SK-N-SH (cell line): ENCODE data around the gene PTCH2. TPM values are rescaled to one million over a fixed set of nuclear protein-coding genes. Genes with fewer than 3 reads are reported as not detected.
"Not testable (repeated sequence)": the region's sequence is repeated elsewhere in the genome, so short reads cannot be mapped to it uniquely, and the experiment has no call there.

ENCODE experiments used
- CTCF ChIA-PET: fragments of 300-600, 350-600 bp; formaldehyde crosslinking; extraction: SDS; loops from one replicate; lab custom pipeline; 2021; lab: Yijun Ruan, JAX
- POLR2A ChIA-PET: fragments of 350-600 bp; sonication (Branson Sonifier 250); formaldehyde crosslinking; extraction: SDS; loops from one replicate; lab custom pipeline; 2020; ENCODE audit warnings: antibody characterized with exemption, inconsistent platforms; lab: Yijun Ruan, JAX
- DNase-seq: peaks from one replicate; pipeline ENCODE4 v3.0.0; 2012
- H2AFZ ChIP-seq: fragments of 200-600 bp; sonication (generic); 2 replicates; pipeline ENCODE4 v1.8.1; 2016; ENCODE audit warnings: antibody characterized with exemption, mild to moderate bottlenecking, low read depth
- H3F3A ChIP-seq: fragments of 200-600 bp; sonication (generic); replicated peaks from 2 replicates; pipeline ENCODE3; 2016; ENCODE audit warnings: antibody characterized with exemption, mild to moderate bottlenecking; ENCODE audit not compliant: insufficient read depth
- H3K27ac ChIP-seq, 2 experiments: fragments of 200-500 bp in 1 of 2; fragments of 200-600 bp in 1 of 2; sonication (Bioruptor generic) in 1 of 2; sonication (generic), shearing (Covaris generic) in 1 of 2; 2 replicates each; pipeline versions ENCODE4 v1.5.1 to v1.6.1; 2014 to 2016; ENCODE audit warnings: low read depth in 2 of 2, inconsistent platforms in 1 of 2, low read length in 1 of 2, mild to moderate bottlenecking in 1 of 2, mixed read lengths in 1 of 2
- H3K27me3 ChIP-seq: fragments of 200-600 bp; sonication (generic), shearing (Covaris generic); 2 replicates; pipeline ENCODE4 v1.6.1; 2016; ENCODE audit warnings: mixed run types; ENCODE audit not compliant: insufficient read depth
- H3K36me3 ChIP-seq, 2 experiments: fragments of 200-500 bp in 1 of 2; fragments of 200-600 bp in 1 of 2; sonication (Bioruptor generic) in 1 of 2; sonication (generic) in 1 of 2; replicated peaks in 1 of 2; 2 replicates each; pipeline versions ENCODE3 to v1.5.1; 2014 to 2016; ENCODE audit warnings: low read length in 1 of 2, mild to moderate bottlenecking in 1 of 2; ENCODE audit not compliant: insufficient read depth in 2 of 2, control insufficient read depth in 1 of 2
- H3K4me1 ChIP-seq, 2 experiments: fragments of 200-500 bp in 1 of 2; fragments of 200-600 bp in 1 of 2; sonication (Bioruptor generic) in 1 of 2; sonication (generic), shearing (Covaris generic) in 1 of 2; 2 replicates each; pipeline versions ENCODE4 v1.5.1 to v1.6.1; 2014 to 2016; ENCODE audit warnings: low read depth in 1 of 2, low read length in 1 of 2, mixed run types in 1 of 2; ENCODE audit not compliant: insufficient read depth in 2 of 2, control insufficient read depth in 1 of 2
- H3K4me2 ChIP-seq: fragments of 200-600 bp; sonication (generic), shearing (Covaris generic); 2 replicates; pipeline ENCODE4 v1.6.1; 2017; ENCODE audit warnings: mixed run types
- H3K4me3 ChIP-seq, 2 experiments: fragments of 200-500 bp in 1 of 2; fragments of 200-600 bp in 1 of 2; sonication (Bioruptor generic) in 1 of 2; sonication (generic), shearing (Covaris generic) in 1 of 2; 2 replicates each; pipeline versions ENCODE4 v1.5.1 to v1.8.1; 2014 to 2016; ENCODE audit warnings: low read depth in 2 of 2, inconsistent platforms in 1 of 2, low read length in 1 of 2, mild to moderate bottlenecking in 1 of 2, mixed read lengths in 1 of 2, moderate library complexity in 1 of 2
- H3K79me2 ChIP-seq: fragments of 200-600 bp; sonication (generic); 2 replicates; pipeline ENCODE4 v1.8.1; 2017; ENCODE audit warnings: mild to moderate bottlenecking; ENCODE audit not compliant: insufficient read depth
- H3K9ac ChIP-seq: fragments of 200-600 bp; sonication (generic); 2 replicates; pipeline ENCODE4 v1.6.1; 2017; ENCODE audit warnings: mixed run types
- H3K9me2 ChIP-seq: fragments of 200-600 bp; sonication (generic); 2 replicates; pipeline ENCODE4 v1.6.1; 2017; ENCODE audit warnings: mixed run types
- H3K9me3 ChIP-seq: fragments of 200-600 bp; sonication (generic); 2 replicates; pipeline ENCODE4 v1.6.1; 2017; ENCODE audit warnings: mixed run types, mild to moderate bottlenecking, moderate library complexity
- H4K20me1 ChIP-seq: fragments of 200-600 bp; sonication (generic); 2 replicates; pipeline ENCODE4 v1.6.1; 2017; ENCODE audit warnings: mild to moderate bottlenecking, mixed run types; ENCODE audit not compliant: insufficient read depth
- FOSL2 ChIP-seq: IDR thresholded peaks from 2 replicates; pipeline ENCODE4 v1.4.0; 2012; ENCODE audit warnings: low read depth, mild to moderate bottlenecking, moderate library complexity, borderline replicate concordance
- JUND ChIP-seq: IDR thresholded peaks from 2 replicates; pipeline ENCODE4 v1.4.0; 2012
- NFIC ChIP-seq: IDR thresholded peaks from 2 replicates; pipeline ENCODE4 v1.4.0; 2012; ENCODE audit warnings: borderline replicate concordance
- RAD21 ChIP-seq: IDR thresholded peaks from 2 replicates; pipeline ENCODE4 v1.6.1; 2012; ENCODE audit warnings: mild to moderate bottlenecking, low read length
- RXRA ChIP-seq: IDR thresholded peaks from 2 replicates; pipeline ENCODE4 v1.4.0; 2012; ENCODE audit warnings: low read depth, mild to moderate bottlenecking, borderline replicate concordance
- SIN3A ChIP-seq: IDR thresholded peaks from 2 replicates; pipeline ENCODE4 v1.6.1; 2012; ENCODE audit warnings: low read depth, mild to moderate bottlenecking, low read length, moderate library complexity, borderline replicate concordance
- TEAD4 ChIP-seq: IDR thresholded peaks from 2 replicates; pipeline ENCODE4 v1.4.0; 2012; ENCODE audit warnings: mild to moderate bottlenecking, borderline replicate concordance; ENCODE audit not compliant: insufficient read depth
- WGBS: methylation state at CpG from one replicate; pipeline ENCODE4 v1.1.6; 2017; ENCODE audit warnings: low lambda C conversion rate; 5-methylcytosine and 5-hydroxymethylcytosine counted together
- polyA plus RNA-seq, 3 experiments: library from polyadenylated mRNA; depleted of rRNA; stranded (reverse); fragments of >200 nt; gene quantifications; 2 replicates each; pipeline ENCODE4 v1.2.3, GENCODE V29; 2012
- TF ChIP-seq, protein P1 (sequence below): IDR thresholded peaks from 2 replicates; pipeline ENCODE4 v1.4.0; 2012; ENCODE audit warnings: low read depth, borderline replicate concordance
- TF ChIP-seq, protein P2 (sequence below): IDR thresholded peaks from 2 replicates; pipeline ENCODE4 v1.4.0; 2012; ENCODE audit warnings: low read depth, borderline replicate concordance

The PTCH2 gene
- polyA plus RNA-seq, 1 of the 3 experiments (the other 2 are of a cell fraction), result 1.2 TPM

DNA sequence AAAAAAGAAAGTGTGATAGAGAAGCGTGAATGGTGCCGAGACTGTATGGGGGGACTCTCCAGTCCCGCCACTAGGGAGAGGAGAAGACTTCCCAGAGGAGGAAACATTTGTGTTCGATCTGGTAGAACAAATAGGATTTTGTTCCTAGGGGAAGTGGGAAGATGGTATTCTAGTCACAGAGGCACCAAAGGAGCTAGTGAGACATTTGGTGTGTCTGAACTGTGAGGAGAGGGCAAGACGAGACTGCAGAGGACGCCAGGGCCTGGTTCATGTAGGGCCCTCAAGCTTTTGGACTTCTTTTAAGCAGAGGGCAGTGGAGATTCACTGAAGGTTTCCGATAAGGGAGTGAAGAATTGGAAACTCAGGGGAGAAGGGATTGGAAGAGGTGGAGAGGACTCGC lies 31.8 kb downstream of the PTCH2 start:
- CTCF ChIA-PET, result interaction anchor here (0.9 to 1.1 kb wide), 2 partner anchors 10 to 11 kb away, joined by 3 to 4 read pairs; partner anchors contain the start of gene PLK3
- peak overlapping the region; percentile 71 to 100 for H3K27ac ChIP-seq
- peaks cover 40% of the 10 kb centered on the region for H3K79me2 ChIP-seq
- TF ChIP-seq, protein P1, sequence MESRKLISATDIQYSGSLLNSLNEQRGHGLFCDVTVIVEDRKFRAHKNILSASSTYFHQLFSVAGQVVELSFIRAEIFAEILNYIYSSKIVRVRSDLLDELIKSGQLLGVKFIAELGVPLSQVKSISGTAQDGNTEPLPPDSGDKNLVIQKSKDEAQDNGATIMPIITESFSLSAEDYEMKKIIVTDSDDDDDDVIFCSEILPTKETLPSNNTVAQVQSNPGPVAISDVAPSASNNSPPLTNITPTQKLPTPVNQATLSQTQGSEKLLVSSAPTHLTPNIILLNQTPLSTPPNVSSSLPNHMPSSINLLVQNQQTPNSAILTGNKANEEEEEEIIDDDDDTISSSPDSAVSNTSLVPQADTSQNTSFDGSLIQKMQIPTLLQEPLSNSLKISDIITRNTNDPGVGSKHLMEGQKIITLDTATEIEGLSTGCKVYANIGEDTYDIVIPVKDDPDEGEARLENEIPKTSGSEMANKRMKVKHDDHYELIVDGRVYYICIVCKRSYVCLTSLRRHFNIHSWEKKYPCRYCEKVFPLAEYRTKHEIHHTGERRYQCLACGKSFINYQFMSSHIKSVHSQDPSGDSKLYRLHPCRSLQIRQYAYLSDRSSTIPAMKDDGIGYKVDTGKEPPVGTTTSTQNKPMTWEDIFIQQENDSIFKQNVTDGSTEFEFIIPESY, result no peak
- TF ChIP-seq RAD21, result no peak
- TF ChIP-seq NFIC, result no peak
- no peak for TF ChIP-seq RXRA
- no peak for TF ChIP-seq TEAD4
- no peak for TF ChIP-seq JUND
- TF ChIP-seq, protein P2, sequence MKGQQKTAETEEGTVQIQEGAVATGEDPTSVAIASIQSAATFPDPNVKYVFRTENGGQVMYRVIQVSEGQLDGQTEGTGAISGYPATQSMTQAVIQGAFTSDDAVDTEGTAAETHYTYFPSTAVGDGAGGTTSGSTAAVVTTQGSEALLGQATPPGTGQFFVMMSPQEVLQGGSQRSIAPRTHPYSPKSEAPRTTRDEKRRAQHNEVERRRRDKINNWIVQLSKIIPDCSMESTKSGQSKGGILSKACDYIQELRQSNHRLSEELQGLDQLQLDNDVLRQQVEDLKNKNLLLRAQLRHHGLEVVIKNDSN, result no peak
- TF ChIP-seq SIN3A, result no peak
- TF ChIP-seq FOSL2, result no peak
- peaks cover 12 to 32% of the 10 kb centered on the region in 2 experiments for H3K36me3 ChIP-seq
- H4K20me1 ChIP-seq, result no peaks in the 10 kb centered on the region
- peaks cover 65% of the 10 kb centered on the region for H3F3A ChIP-seq
- no peak for DNase-seq
- 71% methylated on average over 8 of the region's 8 CpGs for WGBS
- peaks cover 56 to 72% of the 10 kb centered on the region in 2 experiments; a peak in 3 of 4 replicates for H3K4me1 ChIP-seq
- H3K9me2 ChIP-seq, result no peaks in the 10 kb centered on the region
- peak overlapping the region; percentile 76 for H3K4me2 ChIP-seq
- H3K27me3 ChIP-seq, result no peaks in the 10 kb centered on the region
- H3K4me3 ChIP-seq, result peak overlapping the region in 1 of 2 experiments; percentile 10; a peak in 1 of 4 replicates
- H2AFZ ChIP-seq, result no peak overlapping the region
- H3K9me3 ChIP-seq, result no peaks in the 10 kb centered on the region
- peak overlapping the region; percentile 94; the same call in 1 of the 2 replicates for H3K9ac ChIP-seq
- POLR2A ChIA-PET, result no interaction called here

DNA sequence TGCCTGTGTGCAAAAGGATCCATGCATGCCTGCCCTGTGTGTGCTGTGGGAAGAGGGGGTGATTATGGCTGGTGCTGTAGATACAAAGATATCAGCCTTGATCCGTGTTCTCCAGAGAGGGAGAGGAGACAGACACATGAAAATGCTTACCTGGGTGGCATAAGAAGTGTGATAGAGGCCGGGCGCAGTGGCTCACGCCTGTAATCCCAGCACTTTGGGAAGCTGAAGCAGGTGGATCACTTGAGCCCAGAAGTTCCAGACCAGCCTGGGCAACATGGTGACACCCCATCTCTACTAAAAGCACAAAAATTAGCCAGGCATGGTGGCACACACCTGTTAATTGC lies 32.3 kb downstream of the PTCH2 start:
- not testable (repeated sequence) for H2AFZ ChIP-seq

More for the DNA sequence above, 32.3 kb downstream of the PTCH2 start:
- not testable (repeated sequence) for H3K27me3 ChIP-seq, H3K4me3 ChIP-seq, H4K20me1 ChIP-seq, H3K9me2 ChIP-seq, DNase-seq, H3K9me3 ChIP-seq
- ChIA-PET CTCF (interaction anchor here (0.9 to 2.4 kb wide), 2 partner anchors 10 to 11 kb away, joined by 3 to 11 read pairs; partner anchors contain the start of gene PLK3), POLR2A (interaction anchor here (1.0 kb wide), 1 partner anchor 9 kb away, joined by 3 read pairs; no protein-coding TSS in a partner anchor)
- peaks cover 56 to 77% of the 10 kb centered on the region in 2 experiments; a peak in 3 of 4 replicates for H3K4me1 ChIP-seq
- peaks cover 67% of the 10 kb centered on the region for H3F3A ChIP-seq
- peak overlapping the region; percentile 76 for H3K4me2 ChIP-seq
- peak overlapping the region; percentile 94 to 100 for H3K27ac ChIP-seq
- peaks cover 43% of the 10 kb centered on the region for H3K79me2 ChIP-seq
- H3K9ac ChIP-seq, result peak overlapping the region; percentile 94; the same call in 1 of the 2 replicates
- 91% methylated on average over 4 of the region's 4 CpGs for WGBS
- H3K36me3 ChIP-seq, result peaks cover 17 to 35% of the 10 kb centered on the region in 2 experiments
